ENCODE measurements around the gene CD22. TPM values are rescaled to one million over a fixed set of nuclear protein-coding genes. Genes with fewer than 3 reads are reported as not detected.
"Not testable (repeated sequence)": the region's sequence is repeated elsewhere in the genome, so short reads cannot be mapped to it uniquely, and the experiment has no call there.

The CD22 gene
- total and polyA plus RNA-seq, 8 donors, result 2.0 to 5.7 (median 4.0) TPM; not detected in 3

DNA sequence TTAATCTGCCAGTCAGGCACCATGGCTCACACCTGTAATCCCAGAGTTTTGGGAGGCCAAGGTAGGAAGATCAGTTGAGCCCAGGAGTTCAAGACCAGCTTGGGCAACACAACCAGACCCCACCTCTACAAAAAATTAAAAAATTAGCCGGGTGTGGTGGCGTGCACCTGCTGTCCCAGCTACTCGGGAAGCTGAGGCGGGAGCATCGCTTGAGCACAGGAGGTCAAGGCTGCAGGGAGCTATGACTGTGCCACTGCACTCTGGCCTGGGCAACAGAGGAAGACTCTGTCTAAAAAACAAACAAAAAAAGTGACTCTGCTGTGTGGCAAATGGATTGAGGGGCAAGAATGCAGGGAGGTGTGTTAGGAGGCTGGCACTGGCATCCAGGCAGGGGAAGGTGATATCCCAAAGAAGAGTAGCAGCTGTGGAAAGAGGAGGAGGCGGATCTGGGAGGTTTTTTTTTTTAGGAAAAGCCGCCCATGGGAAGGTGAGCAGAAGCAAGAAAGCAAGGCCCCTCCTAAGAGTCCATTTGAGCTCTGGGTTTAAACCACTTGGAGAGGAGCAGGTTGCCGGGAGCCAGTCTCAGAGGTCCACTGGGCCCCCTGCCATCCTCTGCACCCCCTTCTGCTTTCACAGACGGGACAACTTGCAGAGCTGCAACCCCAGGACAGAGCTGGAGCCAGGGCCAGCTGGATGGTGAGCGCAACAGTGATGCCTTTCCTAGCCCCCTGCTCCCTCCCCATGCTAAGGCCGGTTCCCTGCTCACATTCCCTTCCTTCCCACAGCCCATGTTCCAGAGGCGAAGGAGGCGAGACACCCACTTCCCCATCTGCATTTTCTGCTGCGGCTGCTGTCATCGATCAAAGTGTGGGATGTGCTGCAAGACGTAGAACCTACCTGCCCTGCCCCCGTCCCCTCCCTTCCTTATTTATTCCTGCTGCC, 44.6 kb upstream of the CD22 start:
- 76 to 88% (median 82%) methylated on average over 17 of the region's 17 CpGs for WGBS, 5 donors
- Histone ChIP-seq H3K36me3 (peaks cover 0 to 9% (median 4%) of the 10 kb centered on the region in 4 donors), H3K4me1 (peaks cover 8 to 18% (median 10%) of the 10 kb centered on the region in 4 donors), H3K9me3 (no peaks in the 10 kb centered on the region), H3K27me3 (peaks cover 0 to 17% (median 8%) of the 10 kb centered on the region in 3 donors), H3K4me3 (no peak overlapping the region), H3K27ac (no peak overlapping the region)
- intact Hi-C loops (cut with DNase I; ENCODE audit: low total_unique reads), result no loop called here
- DNase-seq, result no peak
- TF ChIP-seq EP300 (IDR thresholded peaks at IDR 0.05) (no peak), POLR2A (IDR thresholded peaks at IDR 0.05) (no peak), POLR2AphosphoS5 (IDR thresholded peaks at IDR 0.05) (no peak)
- TF ChIP-seq, protein P1, sequence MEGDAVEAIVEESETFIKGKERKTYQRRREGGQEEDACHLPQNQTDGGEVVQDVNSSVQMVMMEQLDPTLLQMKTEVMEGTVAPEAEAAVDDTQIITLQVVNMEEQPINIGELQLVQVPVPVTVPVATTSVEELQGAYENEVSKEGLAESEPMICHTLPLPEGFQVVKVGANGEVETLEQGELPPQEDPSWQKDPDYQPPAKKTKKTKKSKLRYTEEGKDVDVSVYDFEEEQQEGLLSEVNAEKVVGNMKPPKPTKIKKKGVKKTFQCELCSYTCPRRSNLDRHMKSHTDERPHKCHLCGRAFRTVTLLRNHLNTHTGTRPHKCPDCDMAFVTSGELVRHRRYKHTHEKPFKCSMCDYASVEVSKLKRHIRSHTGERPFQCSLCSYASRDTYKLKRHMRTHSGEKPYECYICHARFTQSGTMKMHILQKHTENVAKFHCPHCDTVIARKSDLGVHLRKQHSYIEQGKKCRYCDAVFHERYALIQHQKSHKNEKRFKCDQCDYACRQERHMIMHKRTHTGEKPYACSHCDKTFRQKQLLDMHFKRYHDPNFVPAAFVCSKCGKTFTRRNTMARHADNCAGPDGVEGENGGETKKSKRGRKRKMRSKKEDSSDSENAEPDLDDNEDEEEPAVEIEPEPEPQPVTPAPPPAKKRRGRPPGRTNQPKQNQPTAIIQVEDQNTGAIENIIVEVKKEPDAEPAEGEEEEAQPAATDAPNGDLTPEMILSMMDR (IDR thresholded peaks at IDR 0.05), result no peak

GRCh38 chr19:35285095-35285449, 43.9 kb upstream of the CD22 start:
- Histone ChIP-seq H3K9me3 (no peaks in the 10 kb centered on the region), H3K4me1 (peaks cover 8 to 18% (median 10%) of the 10 kb centered on the region in 4 donors), H3K27ac (no peak overlapping the region), H3K4me3 (no peak overlapping the region), H3K36me3 (peaks cover 0 to 3% (median 0%) of the 10 kb centered on the region in 4 donors), H3K27me3 (peaks cover 0 to 17% (median 8%) of the 10 kb centered on the region in 3 donors)
- intact Hi-C loops (cut with DNase I; ENCODE audit: low total_unique reads), result no loop called here
- TF ChIP-seq EP300 (IDR thresholded peaks at IDR 0.05) (no peak), POLR2AphosphoS5 (IDR thresholded peaks at IDR 0.05) (no peak), POLR2A (IDR thresholded peaks at IDR 0.05) (no peak)
- TF ChIP-seq, protein P1 (IDR thresholded peaks at IDR 0.05), result no peak
- DNase-seq, result no peak
- WGBS, 5 donors, result 45 to 63% (median 57%) methylated on average over 1 of the region's 1 CpG

DNA sequence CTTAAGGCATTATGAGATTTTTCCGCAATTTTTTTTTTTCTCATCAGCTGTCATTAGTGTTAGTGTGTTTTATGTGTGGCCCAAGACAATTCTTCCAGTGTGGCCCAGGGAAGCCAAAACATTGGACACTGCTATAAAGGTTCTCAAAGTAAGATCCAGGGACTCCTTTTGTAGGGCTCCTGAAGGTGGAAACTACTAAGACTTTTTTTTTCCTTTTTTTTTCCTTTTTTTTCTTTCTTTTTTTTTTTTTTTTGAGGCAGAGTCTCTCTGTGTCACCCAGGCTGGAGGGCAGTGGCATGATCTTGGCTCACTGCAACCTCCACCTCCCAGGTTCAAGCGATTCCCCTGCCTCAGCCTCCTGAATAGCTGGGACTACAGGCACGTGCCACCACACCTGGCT, 43.5 kb upstream of the CD22 start:
- DNase-seq; H3K9me3 ChIP-seq; H3K27ac ChIP-seq; H3K36me3 ChIP-seq; intact Hi-C loops (cut with DNase I; ENCODE audit: low total_unique reads); H3K4me3 ChIP-seq: not testable (repeated sequence)
- Histone ChIP-seq H3K4me1 (peaks cover 5 to 18% (median 10%) of the 10 kb centered on the region in 4 donors), H3K27me3 (peaks cover 0 to 21% (median 8%) of the 10 kb centered on the region in 3 donors)
- 91 to 97% (median 92%) methylated on average over 3 of the region's 3 CpGs for WGBS, 5 donors

GRCh38 chr19:35286101-35286500, 42.9 kb upstream of the CD22 start:
- H3K36me3 ChIP-seq; H3K27ac ChIP-seq; intact Hi-C loops (cut with DNase I; ENCODE audit: low total_unique reads); H3K9me3 ChIP-seq; DNase-seq; H3K4me3 ChIP-seq: not testable (repeated sequence)
- H3K27me3 ChIP-seq, result peaks cover 0 to 27% (median 8%) of the 10 kb centered on the region in 3 donors
- WGBS, 5 donors, result 76 to 82% (median 81%) methylated on average over 5 of the region's 5 CpGs
- peaks cover 4 to 15% (median 10%) of the 10 kb centered on the region in 4 donors for H3K4me1 ChIP-seq

DNA sequence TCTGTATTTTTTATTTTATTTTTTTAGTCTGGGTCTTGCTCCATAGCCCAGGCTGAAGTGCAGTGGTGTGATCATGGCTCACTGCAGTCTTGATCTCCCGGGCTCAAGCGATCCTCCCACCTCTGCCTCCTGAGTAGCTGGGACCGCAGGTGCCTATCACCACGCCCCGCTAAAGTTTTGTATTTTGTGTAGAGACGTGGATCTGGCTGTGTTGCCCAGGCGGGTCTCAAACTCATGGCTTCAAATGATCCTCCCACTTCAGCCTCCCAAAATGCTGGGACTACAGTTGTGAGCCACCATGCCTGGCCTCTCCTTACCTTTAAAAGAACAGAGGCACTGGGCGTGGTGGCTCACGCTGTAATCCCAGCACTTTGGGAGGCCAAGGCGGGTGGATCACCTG, 41.3 kb upstream of the CD22 start:
- 85 to 96% (median 92%) methylated on average over 10 of the region's 10 CpGs for WGBS, 5 donors
- Histone ChIP-seq H3K4me1 (no peaks in the 10 kb centered on the region), H3K4me3 (no peak overlapping the region), H3K36me3 (no peaks in the 10 kb centered on the region), H3K27ac (no peak overlapping the region), H3K9me3 (no peaks in the 10 kb centered on the region), H3K27me3 (peaks cover 0 to 32% (median 7%) of the 10 kb centered on the region in 3 donors)
- intact Hi-C loops (cut with DNase I; ENCODE audit: low total_unique reads), result no loop called here
- TF ChIP-seq POLR2A (IDR thresholded peaks at IDR 0.05) (no peak), POLR2AphosphoS5 (IDR thresholded peaks at IDR 0.05) (no peak), EP300 (IDR thresholded peaks at IDR 0.05) (no peak)
- TF ChIP-seq, protein P1 (IDR thresholded peaks at IDR 0.05), result no peak
- no peak for DNase-seq
